Fibroblast of lung (primary cell): ENCODE measurements around the gene PLK1.

ENCODE experiments used
- EZH2 ChIP-seq: IDR thresholded peaks from 2 replicates; pipeline ENCODE4 v1.5.1; 2012; ENCODE audit warnings: low read length, control low read depth, mild to moderate bottlenecking; ENCODE audit errors: missing control alignments
- TF ChIP-seq, protein P1 (sequence below), 2 donors: IDR thresholded peaks in 1 of 2; conservative IDR thresholded peaks in 1 of 2; 1 replicate in 1 of 2; 2 replicates in 1 of 2; pipeline ENCODE4 v1.5.1; 2011 to 2012; ENCODE audit warnings: low read length in 2 of 2, control low read depth in 1 of 2, inconsistent platforms in 1 of 2, low read depth in 1 of 2, mild to moderate bottlenecking in 1 of 2

DNA sequence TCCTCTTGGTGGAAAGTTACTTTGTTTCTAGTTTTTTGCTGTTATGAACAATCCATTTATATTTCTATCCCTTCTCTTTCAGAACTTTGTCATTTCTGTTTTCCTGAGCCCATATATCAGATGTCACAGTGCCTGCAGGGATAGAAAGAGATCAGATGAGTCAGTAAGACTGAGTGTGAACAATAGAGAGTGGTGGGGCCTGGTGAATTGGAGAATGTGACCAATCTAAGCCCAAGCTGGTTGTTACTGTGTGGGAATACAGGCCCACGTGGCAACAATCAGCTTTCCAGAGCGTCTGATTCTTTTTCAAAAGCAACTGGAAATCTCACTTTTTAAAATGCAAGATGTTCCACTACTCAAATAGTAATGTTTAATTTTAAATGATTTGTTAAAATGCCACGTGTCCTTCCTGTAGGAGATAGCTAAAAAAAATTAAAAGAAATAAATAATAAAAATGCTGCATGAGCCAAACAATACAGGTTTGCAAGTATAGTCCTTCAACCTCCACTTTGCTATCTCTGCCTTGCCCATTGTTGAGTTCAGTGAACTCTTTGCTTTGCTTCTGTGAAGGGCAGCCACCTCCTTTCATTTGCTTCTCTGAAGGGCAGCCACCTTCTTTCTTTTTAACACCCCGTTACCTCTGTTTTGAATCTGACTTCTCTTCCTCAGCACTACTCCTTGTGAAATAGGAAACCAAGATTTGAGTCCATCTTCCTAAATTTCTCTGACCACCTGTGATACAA, 27.8 kb upstream of the PLK1 start:
- TF ChIP-seq, protein P1, sequence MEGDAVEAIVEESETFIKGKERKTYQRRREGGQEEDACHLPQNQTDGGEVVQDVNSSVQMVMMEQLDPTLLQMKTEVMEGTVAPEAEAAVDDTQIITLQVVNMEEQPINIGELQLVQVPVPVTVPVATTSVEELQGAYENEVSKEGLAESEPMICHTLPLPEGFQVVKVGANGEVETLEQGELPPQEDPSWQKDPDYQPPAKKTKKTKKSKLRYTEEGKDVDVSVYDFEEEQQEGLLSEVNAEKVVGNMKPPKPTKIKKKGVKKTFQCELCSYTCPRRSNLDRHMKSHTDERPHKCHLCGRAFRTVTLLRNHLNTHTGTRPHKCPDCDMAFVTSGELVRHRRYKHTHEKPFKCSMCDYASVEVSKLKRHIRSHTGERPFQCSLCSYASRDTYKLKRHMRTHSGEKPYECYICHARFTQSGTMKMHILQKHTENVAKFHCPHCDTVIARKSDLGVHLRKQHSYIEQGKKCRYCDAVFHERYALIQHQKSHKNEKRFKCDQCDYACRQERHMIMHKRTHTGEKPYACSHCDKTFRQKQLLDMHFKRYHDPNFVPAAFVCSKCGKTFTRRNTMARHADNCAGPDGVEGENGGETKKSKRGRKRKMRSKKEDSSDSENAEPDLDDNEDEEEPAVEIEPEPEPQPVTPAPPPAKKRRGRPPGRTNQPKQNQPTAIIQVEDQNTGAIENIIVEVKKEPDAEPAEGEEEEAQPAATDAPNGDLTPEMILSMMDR (conservative IDR thresholded peaks at IDR 0.05 in 1 of 2, IDR thresholded peaks at IDR 0.05 in 1 of 2; ENCODE audit: low read depth in 1 of 2, low read length in 2 of 2), result no peak
- TF ChIP-seq EZH2, result no peak
